IPS-NIHi7 (cell line): ENCODE data around the gene MC4R.
"Not testable (repeated sequence)": the region's sequence is repeated elsewhere in the genome, so short reads cannot be mapped to it uniquely, and the experiment has no call there.

Experiments used
- DNase-seq: peaks from one replicate; pipeline ENCODE4 v3.0.0; 2012; ENCODE audit warnings: mixed read lengths; ENCODE audit errors: extremely low spot score

The MC4R gene

DNA sequence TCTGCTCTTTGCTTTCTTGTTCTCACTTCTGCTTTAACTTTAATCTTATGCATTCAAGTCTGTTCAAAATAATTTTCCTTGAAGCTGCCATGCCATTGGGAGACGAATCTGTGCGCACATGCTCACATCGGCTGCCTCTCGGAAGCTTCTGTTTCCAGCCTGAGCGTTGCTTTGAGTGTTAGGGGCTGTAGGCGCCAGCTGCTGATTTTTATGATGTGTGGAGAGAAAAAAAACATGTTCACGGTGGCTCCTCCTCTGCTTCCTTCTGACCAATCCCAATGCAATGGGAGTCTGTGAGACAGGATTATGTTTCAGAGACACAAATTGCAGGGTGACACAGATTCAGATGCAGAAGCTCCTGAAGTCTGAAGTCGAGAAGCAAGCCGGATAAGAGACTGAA lies at the start of gene MC4R:
MC4R (minus strand) TSS at position 180 of the 400 bp plus-strand sequence. CDS start 426 bp downstream, outside the sequence.
- peak; percentile 48 for DNase-seq

DNA sequence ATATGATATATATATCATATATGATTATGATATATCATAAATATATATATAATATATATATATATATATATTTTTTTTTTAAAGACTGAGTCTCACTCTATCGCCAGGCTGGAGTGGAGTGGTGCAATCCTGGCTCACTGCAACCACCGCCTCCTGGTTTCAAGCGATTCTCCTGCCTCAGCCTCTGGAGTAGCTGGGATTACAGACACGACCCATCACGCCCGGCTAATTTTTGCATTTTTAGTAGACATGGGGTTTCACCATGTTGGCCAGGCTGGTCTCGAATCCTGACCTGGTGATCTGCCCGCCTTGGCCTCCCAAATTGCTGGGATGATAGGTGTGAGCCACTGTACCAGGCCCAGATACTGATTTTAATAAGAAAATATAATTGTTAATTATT lies 49.7 kb upstream of the MC4R start:
- not testable (repeated sequence) for DNase-seq

DNA sequence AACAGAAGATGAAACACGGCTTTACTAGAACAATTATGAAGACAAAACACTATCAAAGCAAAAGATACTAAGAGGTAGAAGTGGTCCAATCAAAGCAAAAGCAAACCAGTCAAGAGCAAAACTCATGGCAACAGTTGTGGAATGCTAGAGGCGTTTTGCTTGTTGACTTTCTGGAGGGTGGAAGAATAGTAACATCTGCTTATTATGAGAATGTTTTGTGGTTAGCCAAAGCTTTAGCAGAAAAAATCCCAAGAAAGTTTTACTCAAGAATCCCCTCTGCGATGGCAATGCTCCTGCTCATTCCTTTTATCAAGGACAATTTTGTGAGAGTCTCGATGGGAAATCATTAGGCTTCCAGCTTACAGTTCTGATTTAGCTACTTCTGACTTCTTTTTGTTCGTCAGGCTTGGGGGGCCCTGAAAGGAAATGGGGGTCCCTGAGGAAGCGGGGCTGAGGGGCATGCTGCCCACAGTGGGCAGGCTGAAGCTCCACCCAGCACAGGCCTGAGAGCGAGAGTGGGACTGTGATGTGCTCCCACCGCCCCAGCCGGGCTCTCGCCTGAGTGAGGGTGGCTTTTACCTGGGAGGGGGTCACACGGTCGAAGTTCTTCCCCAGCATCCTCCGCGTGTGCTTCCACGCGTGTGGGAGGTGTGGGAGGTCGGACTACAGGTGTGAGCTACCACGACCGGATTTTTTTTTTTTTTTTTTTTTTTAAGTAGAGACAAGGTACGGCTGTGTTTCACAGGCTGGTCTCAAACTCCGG lies 49.0 kb upstream of the MC4R start:
- no peak for DNase-seq

DNA sequence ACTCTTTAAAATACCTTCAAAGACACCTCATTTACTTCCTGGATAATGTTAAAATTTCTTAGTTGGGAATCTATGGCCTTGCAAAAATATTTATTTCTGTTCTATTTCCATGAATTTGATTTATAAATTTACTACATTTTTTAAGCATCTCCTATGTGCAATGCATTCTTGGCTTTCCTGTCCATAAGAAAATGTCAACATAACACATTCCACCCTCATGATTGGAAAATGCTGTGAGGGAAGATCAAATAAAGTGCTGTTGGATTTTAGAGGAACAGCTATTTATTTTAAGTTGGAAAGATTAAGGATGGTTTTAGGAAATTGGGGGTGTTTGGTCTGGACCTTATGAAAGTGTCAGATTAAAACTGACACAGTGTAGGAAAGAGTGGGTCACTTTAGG lies 45.4 kb upstream of the MC4R start:
- DNase-seq: no peak

DNA sequence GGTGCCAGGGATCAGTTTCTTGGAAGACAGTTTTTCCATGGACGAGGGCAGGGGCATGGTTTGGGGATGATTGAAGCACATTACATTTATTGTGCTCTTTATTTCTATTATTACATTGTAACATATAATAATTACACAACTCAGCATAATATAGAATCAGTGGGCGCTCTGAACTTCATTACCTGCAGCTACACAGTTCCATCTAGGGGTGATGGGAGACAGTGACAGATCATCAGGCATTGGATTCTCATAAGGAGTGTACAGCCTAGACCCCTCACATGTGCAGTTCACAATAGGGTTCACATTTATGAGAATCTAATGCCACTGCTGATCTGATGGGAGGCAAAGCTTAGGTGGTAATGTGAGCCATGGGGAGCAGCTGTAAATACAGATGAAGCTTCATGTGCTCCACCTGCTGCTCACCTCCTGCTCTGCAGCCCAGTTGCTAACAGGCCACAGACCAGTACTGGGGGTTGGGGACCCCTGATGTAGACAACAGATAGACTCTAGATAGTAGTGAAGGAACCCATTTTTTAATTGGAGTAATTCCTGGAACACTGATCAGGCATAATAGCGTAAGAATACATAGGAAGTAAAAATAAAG lies 41.5 kb upstream of the MC4R start:
- peak; percentile 10 for DNase-seq

DNA sequence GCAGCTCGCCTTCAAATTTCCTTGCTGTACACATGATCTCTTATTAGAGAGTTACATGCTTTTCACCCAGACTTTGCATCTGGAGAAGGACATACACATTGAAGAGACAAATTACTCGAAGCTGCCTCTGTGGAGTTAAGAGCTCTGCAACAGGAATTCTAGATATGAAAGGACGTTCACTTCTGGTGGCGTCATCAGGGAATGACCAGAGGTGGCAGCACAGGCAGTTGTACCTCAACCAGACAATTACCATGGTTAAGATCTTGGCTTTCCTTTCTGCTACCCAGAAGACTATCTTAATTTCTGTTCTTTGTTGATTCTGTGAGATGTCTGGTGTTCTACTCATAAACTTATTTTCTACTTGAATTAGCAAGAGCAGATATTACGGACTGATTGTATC lies 39.1 kb upstream of the MC4R start:
- DNase-seq: peak; percentile 28

DNA sequence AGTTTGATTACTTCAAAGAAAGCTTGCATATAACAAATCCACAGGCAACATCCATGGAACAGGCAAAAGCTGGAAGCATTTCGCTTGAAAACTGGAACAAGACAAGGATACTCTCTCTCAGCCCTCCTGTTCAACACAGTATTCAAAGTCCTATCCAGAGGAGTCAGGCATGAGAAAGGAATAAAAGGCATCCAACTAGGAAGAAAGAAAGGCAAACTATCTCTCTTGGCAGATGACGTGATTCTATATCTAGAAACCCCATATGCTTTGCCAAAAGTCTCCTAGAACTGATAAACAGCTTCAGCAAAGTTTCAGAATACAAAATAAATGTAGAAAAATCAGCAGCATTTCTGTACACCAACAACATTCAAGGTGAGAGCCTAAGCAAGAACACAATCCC lies 34.1 kb upstream of the MC4R start:
- DNase-seq: no peak

DNA sequence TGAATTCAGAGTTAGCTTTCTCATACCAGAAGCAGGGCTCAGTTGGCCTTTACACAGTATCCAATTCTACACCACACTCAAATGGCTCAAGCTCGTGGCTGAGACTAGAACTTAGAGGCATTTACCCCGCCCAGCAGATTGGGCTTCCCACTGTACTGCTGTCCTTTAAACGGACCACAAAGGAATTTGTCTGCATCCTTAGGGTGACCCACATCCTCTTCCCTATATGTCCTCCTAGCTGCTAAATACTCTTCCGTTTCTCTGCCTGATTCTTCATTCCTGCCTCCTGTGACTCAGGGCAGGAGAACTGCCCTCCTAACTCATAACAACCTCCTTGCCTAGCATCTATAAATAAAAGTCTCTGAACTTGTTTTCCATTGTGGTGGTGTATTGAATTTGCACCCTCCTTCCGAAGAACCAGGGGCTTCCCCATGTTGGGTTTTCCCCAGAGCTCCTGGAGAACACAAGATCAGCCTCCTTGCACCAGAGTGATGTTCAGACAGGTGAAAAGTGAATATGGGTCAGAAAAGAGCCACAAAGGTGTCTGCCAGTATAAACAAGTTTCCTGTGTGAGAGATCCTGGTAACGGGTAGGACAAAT lies 32.0 kb upstream of the MC4R start:
- DNase-seq: no peak

DNA sequence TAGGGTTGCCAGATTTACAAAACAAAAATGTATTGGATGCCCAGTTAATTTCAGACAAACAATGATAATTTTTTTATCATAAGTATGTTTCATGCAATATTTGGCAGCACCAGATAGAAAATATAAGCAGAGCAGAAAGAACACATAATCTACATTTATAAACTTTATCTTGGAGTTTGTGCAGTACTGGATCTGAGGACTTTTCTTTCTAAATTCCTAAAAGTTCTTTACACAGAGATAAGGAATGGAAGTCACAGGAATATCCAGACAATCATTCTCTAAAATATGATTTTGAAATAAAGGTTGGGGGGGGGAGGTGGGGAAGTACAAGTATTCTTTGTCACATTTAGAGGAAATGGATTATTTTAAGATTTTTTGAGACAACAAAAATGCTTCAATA lies 28.8 kb upstream of the MC4R start:
- DNase-seq: no peak

DNA sequence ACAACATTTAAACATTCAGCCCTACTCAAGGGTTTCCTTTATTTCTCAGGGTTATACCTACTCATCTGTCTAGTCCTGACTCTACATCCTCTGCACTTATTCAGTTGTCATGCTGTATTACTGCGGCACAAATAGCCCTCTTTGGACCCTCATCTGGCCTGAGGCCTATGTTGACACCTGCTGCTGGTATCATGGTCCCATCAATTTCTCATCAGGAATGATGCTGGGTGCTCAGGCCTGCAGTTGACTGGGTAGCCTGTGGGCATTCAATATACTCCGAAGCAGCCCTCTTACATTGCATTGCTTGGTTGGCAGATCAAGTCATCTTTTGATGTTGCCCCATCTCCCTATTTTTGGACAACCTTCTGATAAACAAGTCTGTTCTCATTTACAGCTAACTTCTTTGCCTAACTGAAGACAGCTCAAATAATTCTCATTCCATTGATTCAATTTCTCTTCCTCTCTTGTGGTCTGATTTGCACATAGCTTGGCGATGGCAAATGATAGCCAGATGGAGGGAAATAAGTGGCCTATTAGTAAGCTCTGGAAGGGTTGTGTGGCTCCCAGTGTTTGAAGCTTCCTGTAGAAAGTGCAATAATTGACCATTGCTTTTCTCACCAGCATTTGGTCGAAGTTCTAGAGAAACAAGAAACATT lies 19.1 kb upstream of the MC4R start:
- DNase-seq: no peak

DNA sequence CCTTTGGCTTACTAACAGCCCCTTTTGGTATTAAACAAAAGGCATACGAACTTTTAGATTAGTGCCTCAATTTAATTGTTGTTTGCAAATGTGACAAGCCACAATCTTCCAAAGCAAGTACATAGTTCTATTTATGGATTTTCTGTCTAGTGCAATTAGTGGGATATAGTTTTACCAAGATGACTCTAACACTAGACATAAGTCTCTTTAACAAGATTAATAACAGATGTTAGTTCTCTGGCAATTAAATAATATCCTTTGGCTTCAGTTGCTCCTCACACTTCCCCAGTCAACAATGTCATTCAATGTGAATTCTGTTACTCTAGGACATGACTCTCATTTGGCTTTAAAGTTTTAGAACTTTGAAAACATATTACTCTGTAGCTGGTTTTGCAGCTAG lies 16.7 kb upstream of the MC4R start:
- no peak for DNase-seq

DNA sequence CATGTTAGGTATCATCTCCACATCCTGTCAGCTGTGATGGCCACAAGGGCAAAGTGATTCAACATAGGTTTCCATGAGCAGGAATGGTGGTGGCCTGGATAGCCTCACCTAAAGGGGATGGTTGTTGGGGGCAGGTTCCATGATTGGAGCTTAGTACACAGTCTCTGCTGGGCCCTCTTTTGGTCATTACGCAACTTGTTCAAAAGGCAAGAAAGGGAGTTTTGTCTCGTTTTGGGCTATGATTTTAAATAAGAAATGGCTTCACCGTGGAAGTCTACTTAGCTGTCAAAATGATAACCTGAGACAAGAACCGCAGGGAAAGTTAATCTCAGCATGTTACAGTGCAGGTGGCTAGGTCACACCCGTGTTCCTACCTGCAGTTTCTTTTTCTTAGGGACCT lies 13.1 kb upstream of the MC4R start:
- DNase-seq: no peak

DNA sequence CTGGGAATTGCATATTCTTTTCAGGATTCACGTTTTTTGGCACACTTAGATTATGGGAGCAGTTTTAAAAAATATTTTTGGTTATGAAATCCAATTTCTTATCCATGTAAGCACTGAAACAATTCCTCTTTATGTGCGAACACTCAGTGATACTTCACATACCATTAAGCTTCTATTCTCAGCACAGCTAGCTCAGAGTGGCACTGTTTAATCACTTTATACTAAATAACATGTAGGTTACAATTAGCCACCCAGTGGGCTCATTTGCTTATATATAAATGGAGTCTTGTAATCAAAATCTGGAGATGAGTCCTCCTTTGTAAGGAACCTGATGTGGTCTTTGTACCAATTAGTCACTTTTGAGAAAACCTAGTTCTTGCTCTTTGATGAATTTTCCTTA lies 11.3 kb upstream of the MC4R start:
- no peak for DNase-seq

DNA sequence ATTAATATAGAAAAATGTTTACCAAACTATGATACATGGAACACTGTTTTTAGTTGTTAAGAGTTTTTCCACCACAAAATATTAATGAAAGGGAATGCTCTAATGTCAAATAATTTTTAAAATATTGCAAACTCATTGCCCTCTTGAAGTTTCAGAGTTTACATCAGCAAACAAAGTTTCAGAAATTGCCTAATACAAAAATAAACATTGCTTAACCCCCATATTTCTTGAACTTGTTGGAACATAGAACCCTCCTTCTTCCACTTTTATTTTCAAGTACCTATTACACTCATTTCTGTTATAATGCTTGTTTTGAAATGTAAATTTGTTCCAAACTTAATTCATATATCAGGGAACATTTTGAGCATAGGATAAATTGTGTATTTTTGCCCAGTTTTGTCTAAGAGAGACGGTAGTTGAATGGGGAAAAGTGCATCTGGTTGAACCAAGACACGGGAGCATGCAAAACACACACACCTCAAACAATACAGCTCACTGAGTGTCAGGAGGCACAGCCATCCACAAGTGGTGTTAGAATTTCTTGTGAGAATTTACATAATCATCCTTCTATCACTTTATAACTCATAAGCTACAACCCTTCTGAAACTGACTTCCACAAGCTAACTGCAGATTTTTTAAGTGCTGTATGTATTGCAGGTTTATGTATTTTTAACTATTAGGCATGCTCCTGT lies 5.3 kb upstream of the MC4R start:
- no peak for DNase-seq

DNA sequence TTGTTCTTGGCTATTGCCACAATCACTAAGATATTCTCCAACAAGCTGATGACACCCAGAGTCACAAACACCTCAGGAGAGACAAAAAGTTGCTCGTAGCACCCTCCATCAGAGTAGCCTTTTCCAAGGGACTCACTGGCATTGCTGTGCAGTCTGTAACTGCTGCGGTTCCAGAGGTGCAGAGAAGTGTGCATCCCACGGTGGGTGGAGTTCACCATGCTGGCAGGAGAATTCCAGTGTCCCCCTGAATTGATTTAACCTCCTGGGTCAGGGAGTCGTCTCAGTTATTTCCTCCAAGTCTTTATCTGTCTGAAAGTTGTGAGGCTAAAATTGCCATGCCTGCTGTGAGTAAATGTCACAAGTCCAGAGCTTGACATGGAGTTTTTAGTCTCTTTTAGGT lies 443 bp downstream of the MC4R start:
- no peak for DNase-seq

DNA sequence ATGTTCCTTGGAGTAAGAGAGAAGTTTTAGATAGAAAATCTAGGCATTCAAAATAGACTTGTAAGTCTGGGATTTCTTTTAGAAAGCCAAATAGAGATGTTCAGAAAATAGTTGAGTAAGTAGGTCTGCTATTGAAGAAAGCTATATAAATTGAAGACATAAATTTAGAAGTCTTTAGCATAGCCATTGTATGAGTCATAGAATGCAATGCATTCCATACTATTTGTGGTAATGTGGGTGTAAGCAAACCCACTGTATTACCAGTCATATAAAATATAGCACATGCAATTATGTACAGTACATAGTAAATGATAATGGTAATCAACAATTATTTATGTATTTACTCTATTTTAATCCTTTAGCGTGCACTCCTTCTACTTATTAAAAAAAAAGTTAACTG lies 14.1 kb downstream of the MC4R start:
- no peak for DNase-seq

DNA sequence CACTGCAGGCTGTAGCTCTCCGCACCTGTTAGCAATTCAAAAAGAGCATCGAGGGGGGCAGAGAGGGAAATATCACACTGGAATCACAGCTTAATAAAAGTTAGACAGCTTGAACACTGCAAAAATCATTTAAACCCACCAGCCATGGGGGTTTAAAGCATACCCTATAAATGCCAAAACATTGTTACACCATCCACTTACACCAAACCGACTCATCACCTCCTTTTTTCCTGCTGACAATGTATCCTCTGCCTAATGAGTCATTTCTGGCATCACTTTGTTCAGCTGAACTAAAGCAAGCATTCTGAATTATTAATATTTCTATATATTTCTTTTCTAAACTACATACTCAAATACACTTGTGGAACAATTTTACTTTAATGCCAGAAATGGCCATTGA lies 21.6 kb downstream of the MC4R start:
- DNase-seq: no peak

DNA sequence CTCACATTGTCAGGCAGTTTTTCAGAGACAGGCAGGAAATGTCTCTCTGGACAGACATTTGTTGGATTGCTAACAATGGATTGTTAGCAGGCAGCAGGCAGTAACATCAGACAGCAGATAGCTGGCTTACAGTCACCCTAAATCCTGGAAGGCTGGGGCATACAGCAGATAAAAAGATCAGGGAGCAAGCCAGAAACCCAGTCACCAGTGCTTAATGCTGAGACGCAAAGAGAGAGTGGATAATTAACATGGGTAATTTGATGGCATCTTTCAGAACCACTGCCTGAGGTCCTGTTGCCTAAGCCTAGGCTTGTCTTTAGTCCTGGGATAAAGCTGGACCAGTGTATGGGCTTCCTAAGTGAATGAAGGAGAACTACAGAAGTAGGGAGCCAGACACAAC lies 22.4 kb downstream of the MC4R start:
- no peak for DNase-seq

DNA sequence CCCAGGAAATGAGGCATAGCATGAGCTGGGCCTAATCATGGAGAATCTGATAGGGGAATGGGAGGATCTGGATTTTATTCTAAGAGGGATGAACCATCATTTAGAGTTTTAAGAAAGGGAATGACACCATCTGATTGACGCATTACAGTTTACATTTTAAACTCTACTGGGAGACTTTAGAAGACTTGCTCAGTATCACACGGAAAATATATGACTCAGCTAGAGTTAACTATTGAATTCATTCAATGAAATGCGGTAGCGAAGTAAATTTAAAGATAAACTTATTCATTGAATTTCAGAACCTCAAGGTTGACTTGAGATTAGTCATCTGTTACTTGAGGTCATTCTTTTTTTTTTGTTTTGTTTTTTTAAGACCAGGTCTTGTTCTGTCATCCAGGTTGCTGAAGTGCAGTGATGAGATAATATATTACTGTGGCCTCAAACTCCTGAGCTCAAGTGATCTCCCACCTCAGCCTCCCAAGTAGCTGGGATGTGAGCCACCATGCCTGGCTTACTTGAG lies 25.0 kb downstream of the MC4R start:
- no peak for DNase-seq

DNA sequence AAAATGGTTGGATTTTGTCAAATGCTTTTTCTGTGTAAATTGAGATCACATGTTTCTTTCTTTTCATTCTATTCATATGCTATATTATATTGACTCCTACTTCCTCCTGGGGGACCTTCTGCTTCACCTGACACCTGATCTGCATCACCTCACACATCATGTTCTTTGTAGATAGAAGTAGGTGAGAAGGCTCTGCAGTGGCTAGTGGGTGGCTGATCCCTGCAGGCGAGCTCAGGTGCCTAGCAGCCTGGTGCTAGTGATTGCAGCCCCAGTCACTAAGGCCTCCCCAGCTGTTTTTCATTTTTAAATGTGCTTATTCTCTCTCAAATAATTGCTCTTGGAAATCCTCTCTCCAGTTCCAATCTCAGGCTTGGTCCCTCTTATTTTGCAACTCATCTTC lies 33.6 kb downstream of the MC4R start:
- peak; percentile 16 for DNase-seq

DNA sequence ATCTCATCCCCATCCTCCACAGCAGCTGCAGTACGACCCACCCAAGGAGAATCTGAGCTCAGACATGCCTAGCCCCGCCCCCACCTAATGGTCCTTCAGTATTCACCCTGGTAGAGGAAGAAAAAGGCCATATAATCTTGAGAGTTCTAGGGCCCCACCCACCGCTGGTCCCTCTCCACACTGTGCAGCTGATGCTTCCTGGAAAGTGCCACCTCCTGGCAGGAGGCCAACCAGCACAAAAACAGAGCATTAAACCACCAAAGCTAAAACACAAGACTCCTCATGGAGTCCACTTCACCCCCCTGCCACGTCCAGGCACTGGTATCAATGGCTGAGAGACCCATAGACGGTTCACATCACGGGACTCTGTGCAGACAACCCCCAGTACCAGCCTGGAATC lies 40.7 kb downstream of the MC4R start:
- DNase-seq: no peak

DNA sequence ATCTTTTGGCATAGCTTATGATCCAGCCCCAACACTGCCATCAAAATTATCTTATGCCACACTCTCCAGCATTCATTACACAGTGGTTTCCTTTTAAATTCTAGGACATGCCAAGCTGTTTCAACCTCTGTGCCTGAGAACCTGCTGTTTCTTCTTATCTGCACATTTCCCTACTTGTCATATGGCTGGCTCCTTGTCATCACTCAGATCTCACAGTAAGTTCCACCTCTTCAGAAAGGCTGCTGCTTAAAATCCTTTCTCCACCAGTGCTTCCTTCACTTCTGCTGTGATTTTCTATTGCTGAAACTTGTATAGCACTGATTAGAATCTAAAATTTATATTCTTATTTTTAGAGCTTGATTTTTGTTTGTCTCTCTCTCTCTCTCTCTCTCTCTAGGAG lies 43.4 kb downstream of the MC4R start:
- DNase-seq: no peak
